Breast epithelium (tissue), 3 donors: ENCODE data around the gene TNS1.

ENCODE experiments used
- CTCF ChIP-seq, 3 donors: fragments of 450-650 bp; IDR thresholded peaks; one replicate each; pipeline ENCODE4 v1.5.1; 2016 to 2017; ENCODE audit warnings: antibody characterized with exemption in 3 of 3, mild to moderate bottlenecking in 3 of 3, moderate library complexity in 3 of 3
- POLR2A ChIP-seq: fragments of 450-650 bp; IDR thresholded peaks from one replicate; pipeline ENCODE4 v1.6.1; 2016; ENCODE audit warnings: antibody characterized with exemption, mild to moderate bottlenecking, moderate library complexity
- POLR2AphosphoS5 ChIP-seq, 3 donors: sonication (generic); formaldehyde crosslinking; IDR thresholded peaks; one replicate each; pipeline ENCODE4 v1.6.1; 2017; ENCODE audit warnings: antibody characterized with exemption in 3 of 3

- TF ChIP-seq CTCF (IDR thresholded peaks at IDR 0.05) (no peak), POLR2A (no peak), POLR2AphosphoS5 (IDR thresholded peaks at IDR 0.05) (no peak)
Measured at GRCh38 chr2:218032336-218033171, 29.8 kb upstream of the TNS1 start.
